PC-9 (cell line): ENCODE measurements around the gene SLC16A8. TPM values are rescaled to one million over a fixed set of nuclear protein-coding genes. Genes with fewer than 3 reads are reported as not detected.
A peak's percentile ranks its signal among the peaks of the same experiment; 100 is the strongest.

Source experiments
- BruUV-seq: library from RNA; stranded (reverse); fragments of 400-500 nt; replicated peaks from 2 replicates; lab custom pipeline; 2021; lab: Mats Ljungman, UMichigan
- CTCF ChIA-PET: fragments of 300-600 bp; sonication (Branson Sonifier 250); formaldehyde crosslinking; loops from one replicate; lab custom pipeline; 2022; ENCODE audit warnings: antibody characterized with exemption; lab: Charles Lee
- POLR2A ChIA-PET: fragments of 300-600 bp; sonication (Branson Sonifier 250); formaldehyde crosslinking; loops from one replicate; lab custom pipeline; 2022; ENCODE audit warnings: antibody characterized with exemption; ENCODE audit not compliant: unreplicated experiment; lab: Charles Lee
- DNase-seq, 2 experiments: peaks; one replicate each; pipeline versions ENCODE4 v3.0.0 to v3.0.0-alpha.2; 2015 to 2022; ENCODE audit warnings: mixed read lengths in 1 of 2
- H2AFZ ChIP-seq: fragments of 200-600 bp; sonication (generic); 2 replicates; pipeline ENCODE4 v1.8.1; 2017; ENCODE audit warnings: antibody characterized with exemption
- H3F3A ChIP-seq: fragments of 200-600 bp; sonication (generic); 2 replicates; pipeline ENCODE4 v1.8.1; 2017; ENCODE audit warnings: antibody characterized with exemption, mild to moderate bottlenecking, low read depth; ENCODE audit not compliant: insufficient read depth
- H3K27ac ChIP-seq: fragments of 200-600 bp; sonication (generic); 2 replicates; pipeline ENCODE4 v1.6.1; 2016; ENCODE audit warnings: mixed run types
- H3K27me3 ChIP-seq: fragments of 200-600 bp; sonication (generic); 2 replicates; pipeline ENCODE4 v1.6.1; 2016; ENCODE audit warnings: low read depth, mixed run types; ENCODE audit not compliant: insufficient read depth
- H3K36me3 ChIP-seq: fragments of 200-600 bp; sonication (generic); 2 replicates; pipeline ENCODE4 v1.6.1; 2016; ENCODE audit warnings: low read depth, mixed run types
- H3K4me1 ChIP-seq: fragments of 200-600 bp; sonication (generic); replicated peaks from 2 replicates; pipeline ENCODE4 v1.6.1; 2016; ENCODE audit warnings: mixed run types; ENCODE audit not compliant: insufficient read depth
- H3K4me2 ChIP-seq: fragments of 200-600 bp; sonication (generic); 2 replicates; pipeline ENCODE4 v1.6.1; 2017; ENCODE audit warnings: mixed run types
- H3K4me3 ChIP-seq: fragments of 200-600 bp; sonication (generic); 2 replicates; pipeline ENCODE4 v1.6.1; 2016; ENCODE audit warnings: mixed run types
- H3K79me2 ChIP-seq: fragments of 200-600 bp; sonication (generic); 2 replicates; pipeline ENCODE4 v1.6.1; 2017; ENCODE audit warnings: low read depth, mixed run types
- H3K9me2 ChIP-seq: fragments of 200-600 bp; sonication (generic); 2 replicates; pipeline ENCODE4 v1.8.1; 2017; ENCODE audit warnings: mild to moderate bottlenecking; ENCODE audit not compliant: insufficient read depth
- H3K9me3 ChIP-seq: fragments of 200-600 bp; sonication (generic); 2 replicates; pipeline ENCODE4 v1.8.1; 2016; ENCODE audit warnings: low read depth; ENCODE audit not compliant: insufficient read depth
- H4K20me1 ChIP-seq: fragments of 200-600 bp; sonication (generic); 2 replicates; pipeline ENCODE4 v1.8.1; 2017; ENCODE audit not compliant: insufficient read depth
- CTCF ChIP-seq: fragments of 200-600 bp; sonication (generic); conservative IDR thresholded peaks from 2 replicates; pipeline ENCODE4 v1.6.1; 2017; ENCODE audit warnings: mixed run types, antibody characterized with exemption, mild to moderate bottlenecking, moderate library complexity
- EZH2 ChIP-seq: fragments of 200-600 bp; sonication (generic); IDR thresholded peaks from 2 replicates; pipeline ENCODE4 v1.8.0; 2017; ENCODE audit warnings: antibody characterized with exemption, low read depth
- intact Hi-C: fragments of 100-400 bp; cut with micrococcal nuclease; formaldehyde crosslinking; loops from one replicate; pipeline ENCODE4 v1.10.0; 2022; ENCODE audit not compliant: unreplicated experiment
- total RNA-seq: library from RNA; stranded (reverse); gene quantifications from 2 replicates; pipeline ENCODE4 v1.2.3, GENCODE V29; 2021

SLC16A8 gene
- total RNA-seq, 1 experiment from 2014 or later = not detected

- Histone ChIP-seq H3K4me1 (peaks cover 14% of the 10 kb centered on the region), H3F3A (peaks cover 5% of the 10 kb centered on the region), H3K9me2 (no peaks in the 10 kb centered on the region), H3K9me3 (no peaks in the 10 kb centered on the region), H3K4me2 (no peak overlapping the region), H3K79me2 (no peaks in the 10 kb centered on the region), H3K27ac (no peak overlapping the region), H3K36me3 (no peaks in the 10 kb centered on the region), H3K27me3 (no peaks in the 10 kb centered on the region), H4K20me1 (no peaks in the 10 kb centered on the region), H3K4me3 (no peak overlapping the region), H2AFZ (no peak overlapping the region)
- peak; percentile 69 to 90 for DNase-seq
- ChIA-PET CTCF (interaction anchor here (0.5 to 1.2 kb wide), 8 partner anchors 12 to 1094 kb away, joined by 3 to 14 read pairs (median 4); no protein-coding TSS in a partner anchor), POLR2A (interaction anchor here (0.5 to 0.7 kb wide), 3 partner anchors 87 to 163 kb away, joined by 3 to 8 read pairs (median 5); partner anchors contain the start of gene MAFF)
- intact Hi-C loops = loop anchor here (2.0 to 5.0 kb wide), 4 partner anchors 68 to 183 kb away; partner anchors contain the start of gene PLA2G6
- BruUV-seq = no TSS peak
- TF ChIP-seq EZH2 (no peak), CTCF (peak; percentile 99)
Measured at GRCh38 chr22:38114484-38115398, 30.8 kb upstream of the SLC16A8 start.

GRCh38 chr22:38112381-38112780, 28.4 kb upstream of the SLC16A8 start:
- H3K9me2 ChIP-seq = no peaks in the 10 kb centered on the region
- H3F3A ChIP-seq = peaks cover 13% of the 10 kb centered on the region
- H3K9me3 ChIP-seq = no peaks in the 10 kb centered on the region
- intact Hi-C loops = loop anchor here (5.0 kb wide), 3 partner anchors 70 to 185 kb away; partner anchors contain the start of gene PLA2G6
- no peak overlapping the region for H3K27ac ChIP-seq
- H4K20me1 ChIP-seq = no peaks in the 10 kb centered on the region
- no peaks in the 10 kb centered on the region for H3K27me3 ChIP-seq
- no TSS peak for BruUV-seq
- H3K4me3 ChIP-seq = no peak overlapping the region
- H2AFZ ChIP-seq = no peak overlapping the region
- no peaks in the 10 kb centered on the region for H3K36me3 ChIP-seq
- ChIA-PET POLR2A (no interaction called here), CTCF (no interaction called here)
- H3K4me2 ChIP-seq = no peak overlapping the region
- TF ChIP-seq CTCF (no peak), EZH2 (no peak)
- peaks cover 14% of the 10 kb centered on the region for H3K4me1 ChIP-seq
- DNase-seq = no peak
- no peaks in the 10 kb centered on the region for H3K79me2 ChIP-seq

GRCh38 chr22:38111925-38112355, 28.0 kb upstream of the SLC16A8 start:
- peaks cover 14% of the 10 kb centered on the region for H3K4me1 ChIP-seq
- no TSS peak for BruUV-seq
- intact Hi-C loops = loop anchor here (2.0 to 5.0 kb wide), 4 partner anchors 31 to 185 kb away; partner anchors contain the start of gene PLA2G6
- no peaks in the 10 kb centered on the region for H4K20me1 ChIP-seq
- POLR2A ChIA-PET = no interaction called here
- H3K4me3 ChIP-seq = no peak overlapping the region
- TF ChIP-seq EZH2 = no peak
- TF ChIP-seq CTCF = no peak
- DNase-seq = no peak
- no peak overlapping the region for H3K27ac ChIP-seq
- no peaks in the 10 kb centered on the region for H3K9me3 ChIP-seq
- peaks cover 13% of the 10 kb centered on the region for H3F3A ChIP-seq
- no peaks in the 10 kb centered on the region for H3K9me2 ChIP-seq
- no peaks in the 10 kb centered on the region for H3K79me2 ChIP-seq
- H2AFZ ChIP-seq = no peak overlapping the region
- CTCF ChIA-PET = no interaction called here
- H3K4me2 ChIP-seq = no peak overlapping the region
- H3K36me3 ChIP-seq = no peaks in the 10 kb centered on the region
- no peaks in the 10 kb centered on the region for H3K27me3 ChIP-seq
